OCI-LY7 (cell line): ENCODE data around the gene OR10A6. TPM values are rescaled to one million over a fixed set of nuclear protein-coding genes. Genes with fewer than 3 reads are reported as not detected.

Experiments used
- BruUV-seq: library from RNA; stranded (reverse); fragments of 400-500 nt; replicated peaks from 2 replicates; lab custom pipeline; 2021; lab: Mats Ljungman, UMichigan
- CTCF ChIA-PET: fragments of 300-600 bp; sonication (Branson Sonifier 250); formaldehyde crosslinking; loops from one replicate; lab custom pipeline; 2022; ENCODE audit warnings: antibody characterized with exemption; ENCODE audit not compliant: unreplicated experiment; lab: Charles Lee
- POLR2A ChIA-PET: fragments of 300-600 bp; sonication (Branson Sonifier 250); formaldehyde crosslinking; loops from one replicate; lab custom pipeline; 2022; ENCODE audit warnings: antibody characterized with exemption; lab: Charles Lee
- DNase-seq: peaks from one replicate; pipeline ENCODE4 v3.0.0-alpha.2; 2015; ENCODE audit warnings: low spot score
- H2AFZ ChIP-seq: fragments of 200-600 bp; sonication (generic), shearing (Covaris generic); 2 replicates; pipeline ENCODE4 v1.6.1; 2014; ENCODE audit warnings: mild to moderate bottlenecking, antibody characterized with exemption, low read length, moderate library complexity
- H3K27ac ChIP-seq: fragments of 200-600 bp; sonication (generic); 2 replicates; pipeline ENCODE4 v1.5.1; 2014; ENCODE audit warnings: mixed run types, low read depth, mild to moderate bottlenecking, moderate library complexity, low read length, inconsistent platforms; ENCODE audit not compliant: poor library complexity, severe bottlenecking
- H3K36me3 ChIP-seq: fragments of 200-600 bp; sonication (generic); 2 replicates; pipeline ENCODE4 v1.6.1; 2014; ENCODE audit warnings: mild to moderate bottlenecking, antibody characterized with exemption, low read length, moderate library complexity, mixed read lengths; ENCODE audit not compliant: insufficient read depth
- H3K4me1 ChIP-seq: fragments of 200-600 bp; sonication (generic); 2 replicates; pipeline ENCODE4 v1.5.1; 2014; ENCODE audit warnings: mild to moderate bottlenecking, low read length; ENCODE audit not compliant: insufficient read depth, poor library complexity, severe bottlenecking
- H3K4me2 ChIP-seq: fragments of 200-600 bp; sonication (generic); 2 replicates; pipeline ENCODE4 v1.6.1; 2014; ENCODE audit warnings: mild to moderate bottlenecking, low read length
- H3K4me3 ChIP-seq: fragments of 200-600 bp; sonication (generic); 2 replicates; pipeline ENCODE4 v1.5.1; 2014; ENCODE audit warnings: mild to moderate bottlenecking, low read depth, low read length; ENCODE audit not compliant: poor library complexity, severe bottlenecking
- H3K79me2 ChIP-seq: fragments of 200-600 bp; sonication (generic); 2 replicates; pipeline ENCODE4 v1.6.1; 2016; ENCODE audit warnings: low read depth, mild to moderate bottlenecking, low read length, moderate library complexity, mixed read lengths; ENCODE audit not compliant: insufficient read depth
- H3K9me2 ChIP-seq: fragments of 200-600 bp; sonication (generic); 2 replicates; pipeline ENCODE4 v1.6.1; 2016; ENCODE audit warnings: mild to moderate bottlenecking, low read length, mixed read lengths; ENCODE audit not compliant: insufficient read depth
- H3K9me3 ChIP-seq: fragments of 200-600 bp; sonication (generic); 2 replicates; pipeline ENCODE4 v1.6.1; 2014; ENCODE audit warnings: mild to moderate bottlenecking, mixed run types, low read length, mixed read lengths
- H4K20me1 ChIP-seq: fragments of 200-600 bp; sonication (generic); 2 replicates; pipeline ENCODE4 v1.6.1; 2014; ENCODE audit warnings: mild to moderate bottlenecking, antibody characterized with exemption, low read length, moderate library complexity, mixed read lengths; ENCODE audit not compliant: insufficient read depth
- CTCF ChIP-seq: fragments of 200-600 bp; sonication (generic); conservative IDR thresholded peaks from 2 replicates; pipeline ENCODE4 v1.5.1; 2014; ENCODE audit warnings: mild to moderate bottlenecking, antibody characterized with exemption, low read length, moderate library complexity, mixed read lengths
- EZH2phosphoT487 ChIP-seq: fragments of 200-600 bp; sonication (generic); IDR thresholded peaks from 2 replicates; pipeline ENCODE4 v1.6.1; 2018; ENCODE audit warnings: low read depth, borderline replicate concordance, mild to moderate bottlenecking, mixed run types, antibody characterized with exemption, low read length, moderate library complexity, mixed read lengths
- intact Hi-C: fragments of 100-400 bp; cut with micrococcal nuclease; formaldehyde crosslinking; loops from one replicate; pipeline ENCODE4 v1.10.0; 2022; ENCODE audit not compliant: unreplicated experiment
- total RNA-seq, 2 experiments: library from RNA; depleted of rRNA in 1 of 2; stranded (reverse); fragments of >200 nt in 1 of 2; shearing (Covaris generic) in 1 of 2; gene quantifications; 2 replicates each; pipeline ENCODE4 v1.2.3, GENCODE V29; 2014 to 2022

Gene OR10A6
- total RNA-seq, 2 experiments from 2014 or later, result not detected

- H3K9me2 ChIP-seq, result no peaks in the 10 kb centered on the region
- no peak overlapping the region for H3K4me2 ChIP-seq
- no peak overlapping the region for H2AFZ ChIP-seq
- H3K9me3 ChIP-seq, result no peaks in the 10 kb centered on the region
- H3K79me2 ChIP-seq, result no peaks in the 10 kb centered on the region
- H3K4me3 ChIP-seq, result no peak overlapping the region
- TF ChIP-seq EZH2phosphoT487, result no peak
- TF ChIP-seq CTCF, result no peak
- POLR2A ChIA-PET, result no interaction called here
- H3K36me3 ChIP-seq, result no peaks in the 10 kb centered on the region
- no TSS peak for BruUV-seq
- intact Hi-C loops, result no loop called here
- peaks cover 25% of the 10 kb centered on the region for H3K4me1 ChIP-seq
- no peaks in the 10 kb centered on the region for H4K20me1 ChIP-seq
- CTCF ChIA-PET, result no interaction called here
- no peak for DNase-seq
- H3K27ac ChIP-seq, result no peak overlapping the region
Measured at GRCh38 chr11:7967097-7967496, 36.0 kb upstream of the OR10A6 start.

GRCh38 chr11:7965386-7965785 is 34.3 kb upstream of the OR10A6 start, which contains the start of gene NLRP10:
Gene NLRP10 (minus strand): TSS chr11:7965447. CDS start chr11:7963495, 1,952 bp downstream.
- DNase-seq, result no peak
- H4K20me1 ChIP-seq, result no peaks in the 10 kb centered on the region
- H3K4me2 ChIP-seq, result peak within 1 kb of the TSS; percentile 69
- H3K4me3 ChIP-seq, result peak within 1 kb of the TSS; percentile 14
- no peaks in the 10 kb centered on the region for H3K36me3 ChIP-seq
- no peaks in the 10 kb centered on the region for H3K9me3 ChIP-seq
- H3K79me2 ChIP-seq, result no peaks in the 10 kb centered on the region
- H3K4me1 ChIP-seq, result peaks cover 25% of the 10 kb centered on the region
- no peaks in the 10 kb centered on the region for H3K9me2 ChIP-seq
- ChIA-PET POLR2A (interaction anchor here (0.7 to 1.5 kb wide), 4 partner anchors 10 to 91 kb away, joined by 3 to 6 read pairs (median 4); no protein-coding TSS in a partner anchor), CTCF (no interaction called here)
- H3K27ac ChIP-seq, result peak within 1 kb of the TSS; percentile 28
- H2AFZ ChIP-seq, result peak within 1 kb of the TSS; percentile 79
- intact Hi-C loops, result no loop called here
- BruUV-seq, result no TSS peak
- no peak for TF ChIP-seq CTCF
- no peak for TF ChIP-seq EZH2phosphoT487

GRCh38 chr11:7964873-7965272 is 33.8 kb upstream of the OR10A6 start:
- Histone ChIP-seq H3K79me2 (no peaks in the 10 kb centered on the region), H3K4me1 (peaks cover 25% of the 10 kb centered on the region), H4K20me1 (no peaks in the 10 kb centered on the region), H2AFZ (peak overlapping the region; percentile 79; the same call in 1 of the 2 replicates), H3K27ac (peak overlapping the region; percentile 28), H3K9me3 (no peaks in the 10 kb centered on the region), H3K4me2 (peak overlapping the region; percentile 69), H3K9me2 (no peaks in the 10 kb centered on the region), H3K36me3 (no peaks in the 10 kb centered on the region), H3K4me3 (no peak overlapping the region)
- POLR2A ChIA-PET, result interaction anchor here (0.6 to 1.5 kb wide), 3 partner anchors 11 to 74 kb away, joined by 3 to 4 read pairs (median 4); no protein-coding TSS in a partner anchor
- TF ChIP-seq EZH2phosphoT487, result no peak
- TF ChIP-seq CTCF, result no peak
- no peak for DNase-seq
- CTCF ChIA-PET, result no interaction called here
- BruUV-seq, result no TSS peak
- intact Hi-C loops, result no loop called here
